ENCODE measurements around the gene PAX5.

PAX5 gene

DNA sequence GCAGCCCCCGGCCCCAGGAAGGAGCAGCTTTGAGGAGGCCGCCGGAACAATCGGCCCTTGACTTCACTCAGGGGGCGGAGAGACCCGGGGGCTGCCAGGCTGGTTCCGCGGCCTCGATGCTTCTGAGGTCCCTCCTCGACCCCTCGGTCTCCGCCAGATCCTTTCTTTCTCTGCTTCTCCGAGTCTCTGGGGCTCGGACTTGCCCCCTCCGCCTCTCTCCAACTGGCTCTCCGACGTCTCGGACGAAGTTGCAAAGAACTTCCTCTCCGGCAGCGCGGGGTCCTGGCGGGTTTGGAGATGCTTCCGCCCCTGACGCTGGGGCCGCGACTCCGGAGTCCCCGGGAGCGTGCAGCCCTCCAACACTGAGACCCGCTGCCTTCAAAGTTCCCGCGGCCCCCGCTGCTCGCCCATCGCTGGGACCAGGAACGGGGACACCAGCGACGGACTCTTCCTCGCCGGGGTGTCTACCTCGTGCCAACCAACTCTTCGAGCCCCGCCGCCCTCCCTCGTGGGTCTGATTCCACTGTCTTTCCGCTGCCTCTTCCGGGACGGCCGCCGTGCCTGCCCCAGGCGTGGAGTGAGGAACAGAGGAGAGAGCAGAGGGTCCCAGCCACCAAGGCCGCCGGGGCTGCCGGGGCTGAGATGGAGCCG lies 7.0 kb downstream of the PAX5 start:
- H3K9ac ChIP-seq (ENCODE audit: low read length): no peak overlapping the region
- H3K4me1 ChIP-seq (ENCODE audit: control insufficient read depth, insufficient read depth, low read length): no peaks in the 10 kb centered on the region
- H3K27me3 ChIP-seq (ENCODE audit: control insufficient read depth, insufficient read depth, low read length): peaks cover 72% of the 10 kb centered on the region

DNA sequence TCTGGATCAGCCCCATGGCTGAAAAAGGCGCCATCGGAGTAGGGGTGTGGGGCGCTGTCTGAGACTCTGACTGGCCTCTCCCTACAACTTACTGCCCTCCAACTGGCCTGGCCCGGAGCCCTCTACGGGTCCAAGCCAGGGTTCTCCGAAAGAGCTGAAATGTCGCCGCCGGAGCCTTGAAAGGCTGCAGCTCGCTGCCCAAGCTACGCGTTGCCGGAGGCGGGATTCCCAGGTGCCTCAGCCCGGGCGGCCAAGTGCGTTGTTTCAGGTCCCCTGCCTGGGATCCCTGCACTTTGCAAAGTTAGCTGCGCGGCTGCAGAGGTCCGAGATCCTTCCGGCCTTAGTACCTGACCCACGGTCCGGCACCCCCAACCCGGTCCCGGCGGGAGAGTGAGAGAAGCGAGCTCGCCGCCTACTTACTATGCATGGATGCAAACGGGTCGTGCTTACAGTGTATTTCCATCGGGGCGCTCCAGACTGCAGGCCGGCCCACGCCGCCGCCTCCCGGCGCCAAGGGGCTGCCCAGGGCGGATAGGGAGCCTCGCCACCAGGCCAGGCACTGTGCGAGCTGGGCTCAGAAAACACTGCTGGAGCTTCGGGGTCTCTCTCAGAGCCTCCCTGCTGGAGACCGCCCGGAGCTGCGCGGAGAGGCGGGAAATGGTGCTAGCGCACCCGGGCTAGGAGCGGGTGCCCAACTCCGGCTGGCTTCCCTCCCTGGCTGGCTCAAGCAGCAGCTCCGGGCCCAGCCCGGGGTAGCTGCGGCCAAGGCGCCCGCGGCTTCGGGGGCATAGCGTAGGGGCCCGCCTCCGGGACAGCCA lies 7.7 kb downstream of the PAX5 start:
- H3K4me1 ChIP-seq (ENCODE audit: control insufficient read depth, insufficient read depth, low read length): no peaks in the 10 kb centered on the region
- peak overlapping the region; percentile 48 for H3K4me3 ChIP-seq (ENCODE audit: low read length)
- H3K36me3 ChIP-seq (ENCODE audit: control insufficient read depth, insufficient read depth, low read length): no peaks in the 10 kb centered on the region
- H3K27ac ChIP-seq (ENCODE audit: low read depth, low read length): no peak overlapping the region
- H3K9ac ChIP-seq (ENCODE audit: low read length): no peak overlapping the region
- H3K27me3 ChIP-seq (ENCODE audit: control insufficient read depth, insufficient read depth, low read length): peaks cover 66% of the 10 kb centered on the region

More for the DNA sequence above, 7.0 kb downstream of the PAX5 start:
- H3K36me3 ChIP-seq (ENCODE audit: control insufficient read depth, insufficient read depth, low read length): no peaks in the 10 kb centered on the region
- no peak overlapping the region for H3K27ac ChIP-seq (ENCODE audit: low read depth, low read length)
- peak overlapping the region; percentile 30 for H3K4me3 ChIP-seq (ENCODE audit: low read length)

GRCh38 chr9:37025823-37026112 lies 8.3 kb downstream of the PAX5 start:
- Histone ChIP-seq H3K4me3 (ENCODE audit: low read length) (peak overlapping the region; percentile 48), H3K9ac (ENCODE audit: low read length) (no peak overlapping the region), H3K27me3 (ENCODE audit: control insufficient read depth, insufficient read depth, low read length) (peaks cover 62% of the 10 kb centered on the region), H3K4me1 (ENCODE audit: control insufficient read depth, insufficient read depth, low read length) (no peaks in the 10 kb centered on the region), H3K27ac (ENCODE audit: low read depth, low read length) (no peak overlapping the region), H3K36me3 (ENCODE audit: control insufficient read depth, insufficient read depth, low read length) (no peaks in the 10 kb centered on the region)

GRCh38 chr9:37025071-37025822 lies 8.8 kb downstream of the PAX5 start:
- H3K36me3 ChIP-seq (ENCODE audit: control insufficient read depth, insufficient read depth, low read length): no peaks in the 10 kb centered on the region
- no peak overlapping the region for H3K9ac ChIP-seq (ENCODE audit: low read length)
- no peaks in the 10 kb centered on the region for H3K4me1 ChIP-seq (ENCODE audit: control insufficient read depth, insufficient read depth, low read length)
- peaks cover 57% of the 10 kb centered on the region for H3K27me3 ChIP-seq (ENCODE audit: control insufficient read depth, insufficient read depth, low read length)
- H3K4me3 ChIP-seq (ENCODE audit: low read length): peak overlapping the region; percentile 48
- H3K27ac ChIP-seq (ENCODE audit: low read depth, low read length): no peak overlapping the region

GRCh38 chr9:37017546-37017945 lies 16.5 kb downstream of the PAX5 start:
- H3K9ac ChIP-seq (ENCODE audit: low read length): no peak overlapping the region
- no peaks in the 10 kb centered on the region for H3K4me1 ChIP-seq (ENCODE audit: control insufficient read depth, insufficient read depth, low read length)
- no peak overlapping the region for H3K27ac ChIP-seq (ENCODE audit: low read depth, low read length)
- no peaks in the 10 kb centered on the region for H3K27me3 ChIP-seq (ENCODE audit: control insufficient read depth, insufficient read depth, low read length)
- H3K4me3 ChIP-seq (ENCODE audit: low read length): no peak overlapping the region
- no peaks in the 10 kb centered on the region for H3K36me3 ChIP-seq (ENCODE audit: control insufficient read depth, insufficient read depth, low read length)

DNA sequence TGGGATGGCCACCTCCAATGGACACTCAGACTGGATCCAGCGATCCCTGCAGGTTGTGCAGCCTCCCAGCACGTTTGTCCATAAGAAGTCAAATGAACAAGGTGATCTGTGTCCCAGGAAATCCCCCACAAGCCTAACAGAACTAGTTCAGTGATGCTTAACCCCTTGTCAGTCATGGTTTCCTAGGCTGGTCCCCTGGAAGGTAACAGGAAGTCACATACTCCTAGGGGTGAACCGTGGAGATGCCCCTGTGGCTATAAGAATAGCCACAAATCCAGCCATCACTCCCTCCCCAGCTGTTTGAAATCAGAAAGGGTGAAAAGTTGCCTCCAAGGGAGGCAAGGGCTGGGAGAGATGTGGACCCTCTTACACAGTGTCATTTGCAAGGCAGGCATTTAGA lies 22.5 kb downstream of the PAX5 start:
- Histone ChIP-seq H3K9ac (ENCODE audit: low read length) (no peak overlapping the region), H3K36me3 (ENCODE audit: control insufficient read depth, insufficient read depth, low read length) (no peaks in the 10 kb centered on the region), H3K4me1 (ENCODE audit: control insufficient read depth, insufficient read depth, low read length) (no peaks in the 10 kb centered on the region), H3K27ac (ENCODE audit: low read depth, low read length) (no peak overlapping the region), H3K4me3 (ENCODE audit: low read length) (no peak overlapping the region), H3K27me3 (ENCODE audit: control insufficient read depth, insufficient read depth, low read length) (peaks cover 4% of the 10 kb centered on the region)

GRCh38 chr9:37010976-37011375 lies 23.1 kb downstream of the PAX5 start:
- Histone ChIP-seq H3K27ac (ENCODE audit: low read depth, low read length) (no peak overlapping the region), H3K4me3 (ENCODE audit: low read length) (no peak overlapping the region), H3K36me3 (ENCODE audit: control insufficient read depth, insufficient read depth, low read length) (no peaks in the 10 kb centered on the region), H3K27me3 (ENCODE audit: control insufficient read depth, insufficient read depth, low read length) (peaks cover 6% of the 10 kb centered on the region), H3K9ac (ENCODE audit: low read length) (no peak overlapping the region), H3K4me1 (ENCODE audit: control insufficient read depth, insufficient read depth, low read length) (no peaks in the 10 kb centered on the region)

DNA sequence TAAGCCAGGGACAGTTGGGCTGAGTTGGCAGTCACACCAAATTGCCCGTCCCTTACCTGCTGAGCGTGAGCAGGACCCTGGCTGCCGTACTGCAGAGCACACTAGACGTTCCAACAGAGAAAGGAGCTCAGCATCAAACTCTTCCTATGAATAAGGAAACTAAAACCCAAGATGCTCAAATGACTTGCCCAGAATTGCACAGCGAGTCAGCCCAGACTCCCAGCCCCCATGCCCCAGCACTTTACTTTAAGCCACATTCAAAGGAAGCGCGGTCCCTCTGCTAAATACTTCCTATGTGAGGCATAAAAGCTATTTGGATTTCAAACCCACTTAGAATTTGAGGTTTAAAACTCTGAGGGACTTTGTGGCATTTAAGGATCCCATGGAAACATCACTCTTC lies 23.9 kb downstream of the PAX5 start:
- Histone ChIP-seq H3K9ac (ENCODE audit: low read length) (no peak overlapping the region), H3K27ac (ENCODE audit: low read depth, low read length) (no peak overlapping the region), H3K4me3 (ENCODE audit: low read length) (no peak overlapping the region), H3K27me3 (ENCODE audit: control insufficient read depth, insufficient read depth, low read length) (peaks cover 6% of the 10 kb centered on the region), H3K4me1 (ENCODE audit: control insufficient read depth, insufficient read depth, low read length) (no peaks in the 10 kb centered on the region), H3K36me3 (ENCODE audit: control insufficient read depth, insufficient read depth, low read length) (no peaks in the 10 kb centered on the region)

DNA sequence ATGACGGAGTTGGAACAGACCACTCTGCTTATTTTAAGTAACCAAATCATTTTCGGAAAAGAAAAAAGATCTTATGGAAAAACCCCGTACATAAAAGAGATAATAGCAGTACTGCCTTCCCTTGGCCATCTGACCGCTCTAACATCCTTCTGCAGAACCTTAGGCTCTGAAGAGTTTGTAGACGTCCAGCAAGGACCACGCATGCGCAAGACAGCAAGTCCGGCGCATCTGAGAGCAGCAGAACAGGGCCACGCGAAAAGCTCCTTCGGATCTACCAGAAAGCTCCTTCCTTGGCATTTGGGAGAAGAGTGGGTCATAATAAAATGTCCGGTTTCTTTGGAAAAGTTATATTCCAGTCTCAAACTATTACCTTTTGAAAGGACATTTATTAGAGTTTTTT lies 26.8 kb downstream of the PAX5 start:
- H3K36me3 ChIP-seq (ENCODE audit: control insufficient read depth, insufficient read depth, low read length): no peaks in the 10 kb centered on the region
- no peak overlapping the region for H3K27ac ChIP-seq (ENCODE audit: low read depth, low read length)
- no peak overlapping the region for H3K9ac ChIP-seq (ENCODE audit: low read length)
- no peaks in the 10 kb centered on the region for H3K4me1 ChIP-seq (ENCODE audit: control insufficient read depth, insufficient read depth, low read length)
- peaks cover 7% of the 10 kb centered on the region for H3K27me3 ChIP-seq (ENCODE audit: control insufficient read depth, insufficient read depth, low read length)
- no peak overlapping the region for H3K4me3 ChIP-seq (ENCODE audit: low read length)

- Histone ChIP-seq H3K4me1 (ENCODE audit: control insufficient read depth, insufficient read depth, low read length) (no peaks in the 10 kb centered on the region), H3K27me3 (ENCODE audit: control insufficient read depth, insufficient read depth, low read length) (peaks cover 9% of the 10 kb centered on the region), H3K4me3 (ENCODE audit: low read length) (no peak overlapping the region), H3K27ac (ENCODE audit: low read depth, low read length) (no peak overlapping the region), H3K9ac (ENCODE audit: low read length) (no peak overlapping the region), H3K36me3 (ENCODE audit: control insufficient read depth, insufficient read depth, low read length) (no peaks in the 10 kb centered on the region)
These were observed 28.4 kb downstream of the PAX5 start for GRCh38 chr9:37005517-37006140.

DNA sequence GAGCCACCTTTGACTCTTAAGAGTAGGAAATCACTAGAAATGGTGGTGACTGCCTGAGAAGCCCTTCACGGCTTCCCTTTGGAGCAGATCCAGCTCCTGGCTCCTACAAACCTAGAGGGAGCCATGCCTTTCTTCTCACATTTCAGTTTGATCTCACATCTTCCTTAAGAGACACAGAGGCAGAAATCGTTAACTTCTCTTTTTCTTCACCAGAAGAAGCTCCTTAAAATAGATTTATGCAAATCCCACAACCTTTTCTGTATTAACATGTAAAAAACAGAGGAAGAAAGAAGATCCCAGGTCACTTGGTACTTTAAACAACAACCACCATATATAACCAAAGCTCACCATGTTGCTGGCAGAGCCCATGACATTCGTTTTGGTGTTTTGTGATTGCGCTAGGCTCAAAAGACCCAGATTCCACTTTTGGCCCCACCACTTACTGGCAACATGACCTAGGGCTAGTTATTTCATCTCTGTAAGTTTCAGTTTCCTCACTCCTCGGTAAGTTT lies 29.6 kb downstream of the PAX5 start:
- H3K36me3 ChIP-seq (ENCODE audit: control insufficient read depth, insufficient read depth, low read length): no peaks in the 10 kb centered on the region
- H3K27me3 ChIP-seq (ENCODE audit: control insufficient read depth, insufficient read depth, low read length): peaks cover 9% of the 10 kb centered on the region
- H3K27ac ChIP-seq (ENCODE audit: low read depth, low read length): no peak overlapping the region
- no peaks in the 10 kb centered on the region for H3K4me1 ChIP-seq (ENCODE audit: control insufficient read depth, insufficient read depth, low read length)
- H3K4me3 ChIP-seq (ENCODE audit: low read length): peak overlapping the region; percentile 3
- H3K9ac ChIP-seq (ENCODE audit: low read length): no peak overlapping the region

All from rectal smooth muscle tissue (tissue), 1 donor.